Liver (tissue), 9 donors: ENCODE data around the gene TOM1L2. TPM values are rescaled to one million over a fixed set of nuclear protein-coding genes. Genes with fewer than 3 reads are reported as not detected.

Experiments
- DNase-seq: peaks from one replicate; pipeline ENCODE4 v3.0.0-alpha.2; 2017; ENCODE audit warnings: low spot score
- H3K27ac ChIP-seq, 2 donors: one replicate each; pipeline ENCODE4 v1.7.0; 2013; ENCODE audit warnings: inconsistent platforms in 2 of 2, low read length in 2 of 2, control low read depth in 1 of 2, low read depth in 1 of 2, mild to moderate bottlenecking in 1 of 2
- H3K27me3 ChIP-seq, 4 donors: one replicate each; pipeline versions ENCODE4 v1.6.1 to v1.7.0; 2013; ENCODE audit warnings: low read length in 3 of 4, inconsistent platforms in 1 of 4, mild to moderate bottlenecking in 1 of 4, moderate library complexity in 1 of 4; ENCODE audit not compliant: control insufficient read depth in 4 of 4, insufficient read depth in 4 of 4
- H3K36me3 ChIP-seq, 4 donors: one replicate each; pipeline versions ENCODE4 v1.6.1 to v1.7.0; 2013; ENCODE audit warnings: low read length in 3 of 4, mild to moderate bottlenecking in 3 of 4, low read depth in 1 of 4, moderate library complexity in 1 of 4; ENCODE audit not compliant: control insufficient read depth in 4 of 4, insufficient read depth in 3 of 4
- H3K4me1 ChIP-seq, 4 donors: one replicate each; pipeline versions ENCODE4 v1.6.1 to v1.7.0; 2013; ENCODE audit warnings: low read length in 3 of 4, mild to moderate bottlenecking in 3 of 4, moderate library complexity in 1 of 4; ENCODE audit not compliant: control insufficient read depth in 4 of 4, insufficient read depth in 4 of 4
- H3K4me3 ChIP-seq, 3 donors: one replicate each; pipeline versions ENCODE4 v1.6.1 to v1.7.0; 2013; ENCODE audit warnings: low read length in 3 of 3, control low read depth in 1 of 3, low read depth in 1 of 3, mild to moderate bottlenecking in 1 of 3
- H3K9ac ChIP-seq, 2 donors: one replicate each; pipeline ENCODE4 v1.7.0; 2013; ENCODE audit warnings: low read length in 2 of 2, mild to moderate bottlenecking in 2 of 2, moderate library complexity in 2 of 2, control low read depth in 1 of 2, low read depth in 1 of 2
- H3K9me3 ChIP-seq, 4 donors: one replicate each; pipeline versions ENCODE4 v1.6.1 to v1.7.0; 2013; ENCODE audit warnings: low read length in 3 of 4; ENCODE audit not compliant: control insufficient read depth in 4 of 4
- EGR1 ChIP-seq, 2 donors: IDR thresholded peaks; 2 replicates each; pipeline ENCODE4 v1.6.1; 2016 to 2018; ENCODE audit warnings: antibody characterized with exemption in 2 of 2, low read depth in 2 of 2
- FOXA1 ChIP-seq: IDR thresholded peaks from 2 replicates; pipeline ENCODE4 v1.6.1; 2016; ENCODE audit warnings: antibody characterized with exemption
- FOXA2 ChIP-seq: IDR thresholded peaks from 2 replicates; pipeline ENCODE4 v1.6.1; 2016; ENCODE audit warnings: antibody characterized with exemption
- GABPA ChIP-seq, 2 donors: IDR thresholded peaks in 1 of 2; conservative IDR thresholded peaks in 1 of 2; 2 replicates each; pipeline ENCODE4 v1.6.1; 2016; ENCODE audit warnings: antibody characterized with exemption in 2 of 2, mild to moderate bottlenecking in 1 of 2, moderate library complexity in 1 of 2
- HNF4A ChIP-seq, 2 donors: conservative IDR thresholded peaks; 2 replicates each; pipeline ENCODE4 v1.6.1; 2016; ENCODE audit warnings: antibody characterized with exemption in 2 of 2, mild to moderate bottlenecking in 2 of 2
- HNF4G ChIP-seq: IDR thresholded peaks from 2 replicates; pipeline ENCODE4 v1.6.1; 2016; ENCODE audit warnings: antibody characterized with exemption
- JUND ChIP-seq, 2 donors: IDR thresholded peaks; 2 replicates each; pipeline ENCODE4 v1.6.1; 2016; ENCODE audit warnings: antibody characterized with exemption in 2 of 2
- NR2F2 ChIP-seq: IDR thresholded peaks from 2 replicates; pipeline ENCODE4 v1.6.1; 2016; ENCODE audit warnings: antibody characterized with exemption
- RAD21 ChIP-seq, 2 donors: IDR thresholded peaks; 2 replicates each; pipeline ENCODE4 v1.6.1; 2016; ENCODE audit warnings: antibody characterized with exemption in 2 of 2, mild to moderate bottlenecking in 2 of 2
- RXRA ChIP-seq, 2 donors: IDR thresholded peaks; 2 replicates each; pipeline ENCODE4 v1.6.1; 2017 to 2018; ENCODE audit warnings: antibody characterized with exemption in 2 of 2, mild to moderate bottlenecking in 1 of 2
- SP1 ChIP-seq: IDR thresholded peaks from 2 replicates; pipeline ENCODE4 v1.6.1; 2018; ENCODE audit warnings: antibody characterized with exemption, mild to moderate bottlenecking
- TAF1 ChIP-seq: conservative IDR thresholded peaks from 2 replicates; pipeline ENCODE4 v1.6.1; 2016; ENCODE audit warnings: antibody characterized with exemption, mild to moderate bottlenecking
- YY1 ChIP-seq: IDR thresholded peaks from 2 replicates; pipeline ENCODE4 v1.6.1; 2016; ENCODE audit warnings: antibody characterized with exemption, mild to moderate bottlenecking
- WGBS: extraction: QIAGEN DNeasy Blood & Tissue Kit; methylation state at CpG from one replicate; pipeline ENCODE4 v1.1.7; 2013; 5-methylcytosine and 5-hydroxymethylcytosine counted together
- polyA plus RNA-seq, 2 donors: library from polyadenylated mRNA; stranded (reverse) in 1 of 2; unstranded in 1 of 2; fragments of 200-250 nt in 1 of 2; fragments of >200 nt in 1 of 2; fragmentation: Nextera tagmentation in 1 of 2; extraction: Ambion mirVana in 1 of 2; gene quantifications; one replicate each; pipeline versions ENCODE4 v1.2.1 to v1.2.3, GENCODE V29; 2013 to 2015
- total RNA-seq, 2 donors: library from RNA; depleted of rRNA; stranded (reverse); fragments of >200 nt; gene quantifications; one replicate each; pipeline ENCODE4 v1.2.3, GENCODE V29; 2014
- TF ChIP-seq, protein P1 (sequence below): IDR thresholded peaks from 2 replicates; pipeline ENCODE4 v1.6.1; 2016; ENCODE audit warnings: antibody characterized with exemption
- TF ChIP-seq, protein P2 (sequence below): IDR thresholded peaks from 2 replicates; pipeline ENCODE4 v1.6.1; 2016; ENCODE audit warnings: antibody characterized with exemption
- TF ChIP-seq, protein P3 (sequence below): IDR thresholded peaks from 2 replicates; pipeline ENCODE4 v1.6.1; 2016; ENCODE audit warnings: antibody characterized with exemption
- TF ChIP-seq, protein P4 (sequence below): IDR thresholded peaks from 2 replicates; pipeline ENCODE4 v1.6.1; 2016; ENCODE audit warnings: antibody characterized with exemption, mild to moderate bottlenecking
- TF ChIP-seq, protein P5 (sequence below): fragments of 150-350 bp; IDR thresholded peaks from 2 replicates; pipeline ENCODE4 v1.5.1; 2017; ENCODE audit warnings: improper control_type of control experiment, low read depth, low read length; ENCODE audit not compliant: missing input control
- donor health status: healthy.
- donor health status: healthy.
- donor health status: healthy.
- donor health status: healthy.
- donor health status: healthy.

Gene TOM1L2
- total and polyA plus RNA-seq, 4 donors = 5.0 to 24.0 (median 9.3) TPM

DNA sequence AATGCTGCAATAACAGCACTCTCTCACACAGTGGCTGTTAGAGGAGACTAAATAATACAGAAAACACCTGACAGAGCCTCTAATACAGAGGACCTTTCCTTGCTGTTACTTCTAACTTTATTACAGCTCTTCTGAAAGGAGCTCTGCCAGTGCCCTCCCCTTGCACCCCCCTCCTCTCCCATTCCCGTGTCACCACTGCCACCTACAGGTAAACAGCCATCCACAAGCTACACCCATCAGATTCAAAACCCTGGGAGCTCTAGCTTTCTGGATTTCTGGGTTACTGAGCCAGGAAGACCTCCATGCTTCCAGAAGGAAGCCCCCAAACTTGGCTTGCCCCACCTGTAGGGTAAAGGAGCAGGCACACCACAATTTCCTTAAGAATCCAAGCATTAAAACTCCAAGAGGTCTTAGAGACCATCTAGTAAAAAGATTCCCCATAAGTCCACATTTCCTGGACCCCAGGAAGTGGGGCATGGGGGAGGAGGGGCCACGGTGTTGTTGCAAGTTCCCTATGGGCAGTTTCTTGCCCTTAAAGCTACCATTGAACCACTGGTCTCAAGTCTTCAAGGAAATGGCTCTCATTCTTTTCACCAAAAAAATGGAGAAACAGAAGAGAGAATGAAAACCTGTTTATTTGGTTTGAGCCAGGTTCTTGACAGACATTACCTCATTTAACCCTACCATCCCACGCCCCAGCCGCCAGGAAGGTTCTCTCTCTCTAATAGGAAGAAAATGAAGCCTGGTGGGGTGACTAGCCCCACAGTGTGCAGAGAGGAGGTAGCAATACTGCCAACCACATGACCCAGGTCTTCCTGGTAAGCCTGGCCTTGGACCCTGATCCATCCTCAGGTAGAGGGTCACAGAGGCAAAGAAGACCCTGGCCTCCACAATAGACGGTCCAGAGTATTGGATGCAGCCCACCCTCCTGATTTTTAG, 52.8 kb downstream of the TOM1L2 start:
- 31% methylated on average over 5 of the region's 5 CpGs for WGBS
- TF ChIP-seq FOXA1 (no peak), NR2F2 (no peak), JUND (IDR thresholded peaks at IDR 0.05) (no peak), FOXA2 (no peak), EGR1 (IDR thresholded peaks at IDR 0.05; ENCODE audit: low read depth in 2 of 2) (no peak), RAD21 (IDR thresholded peaks at IDR 0.05) (peak; percentile 95 to 97), HNF4A (conservative IDR thresholded peaks at IDR 0.05) (peak in 1 of 2 donors; percentile 13), GABPA (IDR thresholded peaks at IDR 0.05 in 1 of 2, conservative IDR thresholded peaks at IDR 0.05 in 1 of 2) (no peak), TAF1 (no peak), SP1 (no peak), HNF4G (no peak), YY1 (no peak), RXRA (IDR thresholded peaks at IDR 0.05) (peak in 1 of 2 donors; percentile 14)
- TF ChIP-seq, protein P1, sequence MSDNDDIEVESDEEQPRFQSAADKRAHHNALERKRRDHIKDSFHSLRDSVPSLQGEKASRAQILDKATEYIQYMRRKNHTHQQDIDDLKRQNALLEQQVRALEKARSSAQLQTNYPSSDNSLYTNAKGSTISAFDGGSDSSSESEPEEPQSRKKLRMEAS = no peak
- TF ChIP-seq, protein P2, sequence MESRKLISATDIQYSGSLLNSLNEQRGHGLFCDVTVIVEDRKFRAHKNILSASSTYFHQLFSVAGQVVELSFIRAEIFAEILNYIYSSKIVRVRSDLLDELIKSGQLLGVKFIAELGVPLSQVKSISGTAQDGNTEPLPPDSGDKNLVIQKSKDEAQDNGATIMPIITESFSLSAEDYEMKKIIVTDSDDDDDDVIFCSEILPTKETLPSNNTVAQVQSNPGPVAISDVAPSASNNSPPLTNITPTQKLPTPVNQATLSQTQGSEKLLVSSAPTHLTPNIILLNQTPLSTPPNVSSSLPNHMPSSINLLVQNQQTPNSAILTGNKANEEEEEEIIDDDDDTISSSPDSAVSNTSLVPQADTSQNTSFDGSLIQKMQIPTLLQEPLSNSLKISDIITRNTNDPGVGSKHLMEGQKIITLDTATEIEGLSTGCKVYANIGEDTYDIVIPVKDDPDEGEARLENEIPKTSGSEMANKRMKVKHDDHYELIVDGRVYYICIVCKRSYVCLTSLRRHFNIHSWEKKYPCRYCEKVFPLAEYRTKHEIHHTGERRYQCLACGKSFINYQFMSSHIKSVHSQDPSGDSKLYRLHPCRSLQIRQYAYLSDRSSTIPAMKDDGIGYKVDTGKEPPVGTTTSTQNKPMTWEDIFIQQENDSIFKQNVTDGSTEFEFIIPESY = no peak
- TF ChIP-seq, protein P3, sequence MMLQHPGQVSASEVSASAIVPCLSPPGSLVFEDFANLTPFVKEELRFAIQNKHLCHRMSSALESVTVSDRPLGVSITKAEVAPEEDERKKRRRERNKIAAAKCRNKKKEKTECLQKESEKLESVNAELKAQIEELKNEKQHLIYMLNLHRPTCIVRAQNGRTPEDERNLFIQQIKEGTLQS = no peak
- TF ChIP-seq, protein P4, sequence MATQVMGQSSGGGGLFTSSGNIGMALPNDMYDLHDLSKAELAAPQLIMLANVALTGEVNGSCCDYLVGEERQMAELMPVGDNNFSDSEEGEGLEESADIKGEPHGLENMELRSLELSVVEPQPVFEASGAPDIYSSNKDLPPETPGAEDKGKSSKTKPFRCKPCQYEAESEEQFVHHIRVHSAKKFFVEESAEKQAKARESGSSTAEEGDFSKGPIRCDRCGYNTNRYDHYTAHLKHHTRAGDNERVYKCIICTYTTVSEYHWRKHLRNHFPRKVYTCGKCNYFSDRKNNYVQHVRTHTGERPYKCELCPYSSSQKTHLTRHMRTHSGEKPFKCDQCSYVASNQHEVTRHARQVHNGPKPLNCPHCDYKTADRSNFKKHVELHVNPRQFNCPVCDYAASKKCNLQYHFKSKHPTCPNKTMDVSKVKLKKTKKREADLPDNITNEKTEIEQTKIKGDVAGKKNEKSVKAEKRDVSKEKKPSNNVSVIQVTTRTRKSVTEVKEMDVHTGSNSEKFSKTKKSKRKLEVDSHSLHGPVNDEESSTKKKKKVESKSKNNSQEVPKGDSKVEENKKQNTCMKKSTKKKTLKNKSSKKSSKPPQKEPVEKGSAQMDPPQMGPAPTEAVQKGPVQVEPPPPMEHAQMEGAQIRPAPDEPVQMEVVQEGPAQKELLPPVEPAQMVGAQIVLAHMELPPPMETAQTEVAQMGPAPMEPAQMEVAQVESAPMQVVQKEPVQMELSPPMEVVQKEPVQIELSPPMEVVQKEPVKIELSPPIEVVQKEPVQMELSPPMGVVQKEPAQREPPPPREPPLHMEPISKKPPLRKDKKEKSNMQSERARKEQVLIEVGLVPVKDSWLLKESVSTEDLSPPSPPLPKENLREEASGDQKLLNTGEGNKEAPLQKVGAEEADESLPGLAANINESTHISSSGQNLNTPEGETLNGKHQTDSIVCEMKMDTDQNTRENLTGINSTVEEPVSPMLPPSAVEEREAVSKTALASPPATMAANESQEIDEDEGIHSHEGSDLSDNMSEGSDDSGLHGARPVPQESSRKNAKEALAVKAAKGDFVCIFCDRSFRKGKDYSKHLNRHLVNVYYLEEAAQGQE = no peak
- TF ChIP-seq, protein P5, sequence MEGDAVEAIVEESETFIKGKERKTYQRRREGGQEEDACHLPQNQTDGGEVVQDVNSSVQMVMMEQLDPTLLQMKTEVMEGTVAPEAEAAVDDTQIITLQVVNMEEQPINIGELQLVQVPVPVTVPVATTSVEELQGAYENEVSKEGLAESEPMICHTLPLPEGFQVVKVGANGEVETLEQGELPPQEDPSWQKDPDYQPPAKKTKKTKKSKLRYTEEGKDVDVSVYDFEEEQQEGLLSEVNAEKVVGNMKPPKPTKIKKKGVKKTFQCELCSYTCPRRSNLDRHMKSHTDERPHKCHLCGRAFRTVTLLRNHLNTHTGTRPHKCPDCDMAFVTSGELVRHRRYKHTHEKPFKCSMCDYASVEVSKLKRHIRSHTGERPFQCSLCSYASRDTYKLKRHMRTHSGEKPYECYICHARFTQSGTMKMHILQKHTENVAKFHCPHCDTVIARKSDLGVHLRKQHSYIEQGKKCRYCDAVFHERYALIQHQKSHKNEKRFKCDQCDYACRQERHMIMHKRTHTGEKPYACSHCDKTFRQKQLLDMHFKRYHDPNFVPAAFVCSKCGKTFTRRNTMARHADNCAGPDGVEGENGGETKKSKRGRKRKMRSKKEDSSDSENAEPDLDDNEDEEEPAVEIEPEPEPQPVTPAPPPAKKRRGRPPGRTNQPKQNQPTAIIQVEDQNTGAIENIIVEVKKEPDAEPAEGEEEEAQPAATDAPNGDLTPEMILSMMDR = peak; percentile 80
- Histone ChIP-seq H3K9me3 (no peaks in the 10 kb centered on the region), H3K4me3 (no peak overlapping the region), H3K27me3 (no peaks in the 10 kb centered on the region), H3K36me3 (no peaks in the 10 kb centered on the region), H3K27ac (no peak overlapping the region), H3K4me1 (peaks cover 0 to 26% (median 21%) of the 10 kb centered on the region in 4 donors), H3K9ac (no peak overlapping the region)
- peak; percentile 70 for DNase-seq
